Left ventricle myocardium superior (tissue), 1 donor: Measurements from ENCODE around the gene GRIK3. TPM values are rescaled to one million over a fixed set of nuclear protein-coding genes. Genes with fewer than 3 reads are reported as not detected.

Experiments used
- ATAC-seq: fragments of 200-7000 bp; cut with Tn5 transposase; one replicate; pipeline ENCODE4 v1.9.1; 2020; ENCODE audit warnings: mild to moderate bottlenecking, moderate library complexity
- DNase-seq: peaks from one replicate; pipeline ENCODE4 v3.0.0-alpha.2; 2020
- intact Hi-C: fragments of 100-400 bp; cut with micrococcal nuclease; formaldehyde crosslinking; loops from one replicate; pipeline ENCODE4 v1.11.0; 2022
- total RNA-seq: library from RNA; stranded (reverse); fragmentation: NEBNext Ultra II Directional; extraction: Animal tissue kit (Norgen Biotek cat#: 25700); gene quantifications from one replicate; pipeline ENCODE4 v1.2.1, GENCODE V29; 2021
- donor health status: DM: no; HTN: yes; CAD: no; lungs with severe emphysema.

GRIK3 gene
- total RNA-seq, 1 donor from 2014 or later, result 0.62 TPM

DNA sequence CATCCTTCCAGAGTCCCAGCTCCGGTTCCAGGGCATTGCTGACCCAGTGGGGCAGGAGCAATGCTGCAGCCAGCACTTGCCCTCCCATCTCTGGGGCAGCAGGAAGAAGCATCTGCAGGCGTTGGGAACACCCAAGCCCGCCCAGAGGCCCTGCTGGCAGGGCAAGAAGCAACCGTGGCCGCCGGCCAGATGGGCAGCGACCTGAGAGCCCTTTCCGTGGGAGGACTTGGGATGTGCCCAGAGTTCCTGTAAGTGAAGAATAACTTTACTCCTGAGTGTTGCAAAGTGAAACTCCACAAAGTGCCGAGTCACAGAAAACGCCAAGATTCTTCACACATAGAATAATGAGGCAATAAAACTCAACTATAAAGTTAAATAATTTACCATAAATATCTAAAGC, 46.0 kb downstream of the GRIK3 start:
- ATAC-seq (peak; percentile 41), DNase-seq (peak; percentile 56)
- intact Hi-C loops, result no loop called here

DNA sequence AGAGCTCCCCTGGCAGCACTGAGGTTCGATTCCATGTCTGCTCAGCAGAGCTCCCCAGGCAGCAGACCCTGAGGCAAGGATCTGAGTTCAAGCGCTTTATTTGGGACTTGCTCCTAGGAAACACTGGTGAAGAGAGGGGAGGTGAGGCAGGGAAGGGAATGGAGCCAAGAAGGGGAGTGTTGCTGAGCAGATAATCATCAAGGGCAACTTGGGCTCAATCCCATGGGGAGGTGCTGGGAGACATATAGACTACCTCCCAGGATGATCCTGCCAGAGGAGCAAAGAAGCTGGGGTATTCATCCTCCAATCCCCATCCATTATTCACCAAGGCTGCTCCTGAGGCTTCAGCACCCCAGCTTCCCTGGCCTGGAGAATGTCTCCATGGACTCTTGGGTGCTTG, 47.0 kb downstream of the GRIK3 start:
- intact Hi-C loops, result no loop called here
- DNase-seq (no peak), ATAC-seq (no peak)

DNA sequence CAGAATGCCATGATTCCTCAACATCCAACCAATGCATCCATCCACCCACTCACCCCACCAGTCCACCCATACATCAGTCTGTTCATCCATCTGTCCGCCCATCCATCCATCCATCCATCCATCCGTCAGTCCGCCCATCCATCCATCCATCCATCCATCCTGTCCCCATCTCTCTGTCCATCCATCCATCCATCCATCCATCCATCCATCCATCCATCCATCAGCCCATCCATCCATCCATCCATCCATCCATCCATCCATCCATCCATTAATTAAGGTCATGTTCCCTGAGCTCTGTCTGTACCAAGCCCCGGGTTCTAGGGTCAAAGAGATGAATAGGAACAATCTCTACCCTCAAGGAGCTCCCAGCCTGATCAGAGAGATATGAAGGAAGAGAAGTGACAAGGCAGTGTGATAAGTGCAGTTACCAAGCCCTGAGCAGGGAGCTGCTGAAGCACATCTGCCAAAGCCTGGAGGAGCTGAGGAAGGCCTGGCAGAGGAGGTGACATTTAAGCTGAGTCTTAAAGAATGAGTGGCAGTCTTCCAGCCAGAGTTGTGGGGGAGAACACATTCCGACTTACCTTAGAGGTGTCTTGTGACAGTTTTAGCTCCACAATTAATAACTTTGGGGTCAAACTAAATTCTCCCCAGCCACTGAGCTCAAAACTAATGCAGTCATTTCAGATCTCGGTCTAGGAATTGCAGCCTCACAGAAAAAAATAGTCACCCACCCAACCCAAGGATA, 47.9 kb downstream of the GRIK3 start:
- intact Hi-C loops, result no loop called here
- ATAC-seq (no peak), DNase-seq (no peak)

DNA sequence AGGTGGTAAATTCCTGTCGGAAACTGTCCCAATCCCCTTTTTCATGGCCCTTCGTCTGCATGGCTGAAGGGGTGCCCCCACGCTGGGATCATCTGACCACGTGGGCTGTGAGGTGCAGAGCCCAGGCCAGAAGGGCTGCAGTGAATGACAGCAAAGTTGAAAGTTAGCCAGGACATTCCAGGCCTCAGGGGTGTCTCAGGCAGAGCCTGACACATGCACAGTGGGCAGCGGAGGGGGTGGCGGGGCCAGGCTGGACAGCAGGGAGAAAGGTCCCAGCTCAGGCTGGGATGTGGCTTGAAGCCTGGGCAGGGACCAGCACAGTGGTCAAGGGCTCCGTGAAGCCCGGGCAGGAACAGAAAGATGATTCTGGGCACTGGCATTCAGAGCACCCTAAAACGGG, 49.6 kb downstream of the GRIK3 start:
- no peak for DNase-seq
- peak; percentile 70 for ATAC-seq
- intact Hi-C loops, result no loop called here

DNA sequence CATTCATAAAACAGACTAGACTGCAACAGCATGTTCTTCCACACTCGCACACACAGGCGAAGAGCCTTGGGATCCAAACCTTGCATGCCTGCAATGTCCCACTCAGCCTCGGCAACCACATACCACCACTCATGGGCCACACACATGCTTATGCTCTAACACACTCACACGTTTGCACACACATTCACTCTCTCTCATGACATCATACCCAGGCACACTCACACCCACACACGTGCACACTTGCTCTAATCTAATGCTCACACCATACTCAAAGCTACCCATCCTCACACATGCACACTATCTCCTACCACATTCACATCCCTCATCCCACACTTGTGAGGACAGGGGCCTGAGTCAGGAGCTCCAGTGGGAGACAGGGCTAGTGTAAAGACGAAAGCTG, 50.3 kb downstream of the GRIK3 start:
- ATAC-seq (no peak), DNase-seq (no peak)
- intact Hi-C loops, result no loop called here

DNA sequence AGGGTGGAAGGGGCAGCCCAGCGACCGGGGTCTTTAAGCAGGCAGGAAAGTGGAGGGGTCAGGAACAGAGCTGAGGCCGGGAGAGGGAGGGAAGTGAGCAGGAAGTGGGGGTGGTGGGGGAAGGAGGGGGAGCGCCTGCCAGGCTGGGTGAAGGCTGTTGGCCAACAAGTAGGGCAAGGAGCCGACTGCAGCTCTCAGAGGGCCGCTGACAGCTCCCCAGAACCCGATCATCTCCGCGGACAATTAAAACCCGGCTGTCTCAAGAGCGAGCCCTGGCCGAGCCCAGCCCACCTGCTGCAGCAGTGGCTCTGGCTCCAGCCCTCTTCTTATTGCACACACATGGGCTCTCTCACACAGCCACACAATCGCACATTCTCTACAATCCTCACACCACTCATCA, 51.6 kb downstream of the GRIK3 start:
- ATAC-seq, result no peak
- no peak for DNase-seq
- intact Hi-C loops, result no loop called here

DNA sequence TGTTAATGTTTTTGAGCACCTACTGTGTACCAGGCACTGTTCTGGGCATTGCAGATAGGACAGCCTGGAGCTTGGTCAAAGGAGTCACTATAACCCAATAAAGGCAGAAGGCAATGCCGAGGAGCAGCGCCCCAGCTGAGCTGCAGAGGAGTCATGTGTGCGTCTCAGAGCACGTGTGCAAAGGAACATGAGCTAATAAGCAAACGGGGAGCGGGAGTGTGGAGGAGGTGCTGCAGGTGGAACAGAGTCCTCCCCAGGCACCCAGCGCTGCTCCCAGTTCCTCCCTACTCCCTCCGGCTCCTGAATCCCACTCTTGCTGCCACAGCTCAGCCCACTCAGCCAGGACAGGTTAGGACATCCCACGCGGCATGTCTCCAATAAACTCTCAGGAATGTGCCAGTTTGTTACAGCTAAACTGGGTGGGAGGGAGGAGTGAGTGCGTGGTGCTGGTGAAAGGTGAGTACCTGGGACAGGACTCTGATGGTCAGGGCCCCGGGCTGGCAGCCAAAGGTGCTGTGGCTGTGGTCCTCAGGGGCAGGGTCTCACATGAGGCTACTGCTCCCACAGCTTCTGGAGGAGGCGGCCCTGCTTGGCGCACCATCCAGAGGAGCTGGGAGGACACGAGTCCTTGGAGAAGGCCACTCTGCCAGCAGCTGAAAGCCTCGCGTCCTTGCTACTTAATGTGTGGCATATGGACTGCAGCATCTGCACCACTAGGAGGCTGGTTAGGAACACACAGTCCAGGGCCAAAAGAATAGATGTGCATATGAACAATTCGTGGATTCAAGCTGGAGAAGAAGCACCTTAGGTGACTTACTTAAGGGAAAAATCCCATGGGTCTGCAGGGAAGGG, 52.3 kb downstream of the GRIK3 start:
- intact Hi-C loops, result no loop called here
- DNase-seq (no peak), ATAC-seq (no peak)

DNA sequence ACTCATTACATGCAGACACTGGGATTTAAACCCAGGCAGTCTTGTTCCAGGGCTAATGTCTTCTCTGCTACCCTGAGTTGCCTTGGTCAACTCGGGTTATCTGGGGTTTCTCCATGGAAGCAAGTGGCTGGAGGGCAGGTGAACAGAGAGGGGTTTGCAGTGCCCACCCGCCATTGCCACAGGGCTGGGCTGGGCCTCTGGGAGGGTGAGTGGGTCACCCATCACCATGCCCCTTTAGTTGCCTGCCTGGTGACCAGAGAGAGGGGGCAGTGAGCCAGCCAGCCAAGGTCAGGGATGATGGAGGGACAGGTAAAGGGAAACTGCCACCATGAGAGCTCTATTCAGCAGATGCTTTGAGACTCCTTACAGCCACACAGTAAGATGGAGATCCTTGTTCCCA, 53.2 kb downstream of the GRIK3 start:
- DNase-seq, result no peak
- ATAC-seq, result no peak
- intact Hi-C loops, result no loop called here

DNA sequence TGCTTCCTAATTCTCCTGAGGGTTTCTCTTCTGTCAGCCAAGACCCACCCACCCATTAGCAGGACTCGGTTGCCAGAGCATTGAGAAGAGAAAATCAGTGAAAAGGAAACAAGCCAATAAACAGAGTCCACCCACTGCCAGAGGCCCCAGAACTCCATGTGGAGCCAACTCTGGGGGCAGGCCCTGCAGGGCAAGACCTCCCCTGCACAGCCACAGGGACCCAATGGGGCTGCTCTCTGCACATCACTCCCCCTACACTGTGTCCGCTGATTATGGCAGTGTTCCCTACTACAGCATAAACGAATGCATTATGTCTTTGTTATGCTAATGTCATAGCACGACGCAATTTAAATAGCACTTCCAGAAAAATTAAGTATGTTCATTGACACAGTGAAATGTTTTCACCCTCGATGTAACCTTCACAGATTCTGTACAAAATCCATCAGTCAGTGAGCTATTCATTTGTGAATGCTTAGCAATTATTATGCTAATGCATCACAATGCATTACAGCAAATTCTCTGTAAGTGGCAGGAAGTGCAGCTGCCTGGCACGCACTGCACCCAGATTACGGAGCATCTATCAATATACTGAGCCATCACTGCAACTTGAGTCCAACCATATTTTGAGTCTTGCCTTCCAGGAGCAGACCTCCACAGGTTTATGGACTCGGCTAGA, 56.4 kb downstream of the GRIK3 start:
- no peak for ATAC-seq
- DNase-seq, result no peak
- intact Hi-C loops, result no loop called here

DNA sequence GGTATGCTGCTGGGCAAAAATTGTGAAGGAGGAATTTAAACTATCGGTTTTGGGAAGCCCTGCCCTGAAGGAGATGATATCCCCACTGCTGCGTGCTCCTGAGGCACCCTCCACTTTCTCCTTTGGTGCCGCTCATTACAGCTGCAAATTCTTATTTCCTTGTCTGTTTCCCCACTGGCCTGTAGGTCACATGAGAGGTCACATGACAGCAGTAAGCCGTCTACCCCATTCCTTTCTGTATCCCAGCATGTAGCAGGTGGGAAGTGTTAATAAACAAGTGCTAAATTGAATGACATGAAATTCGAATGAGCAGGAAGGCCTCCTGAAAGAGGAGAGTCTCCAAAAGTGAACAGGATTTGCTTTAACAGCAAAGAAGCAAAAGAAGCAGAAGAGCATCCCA, 58.7 kb downstream of the GRIK3 start:
- intact Hi-C loops, result no loop called here
- ATAC-seq, result no peak
- DNase-seq, result no peak

DNA sequence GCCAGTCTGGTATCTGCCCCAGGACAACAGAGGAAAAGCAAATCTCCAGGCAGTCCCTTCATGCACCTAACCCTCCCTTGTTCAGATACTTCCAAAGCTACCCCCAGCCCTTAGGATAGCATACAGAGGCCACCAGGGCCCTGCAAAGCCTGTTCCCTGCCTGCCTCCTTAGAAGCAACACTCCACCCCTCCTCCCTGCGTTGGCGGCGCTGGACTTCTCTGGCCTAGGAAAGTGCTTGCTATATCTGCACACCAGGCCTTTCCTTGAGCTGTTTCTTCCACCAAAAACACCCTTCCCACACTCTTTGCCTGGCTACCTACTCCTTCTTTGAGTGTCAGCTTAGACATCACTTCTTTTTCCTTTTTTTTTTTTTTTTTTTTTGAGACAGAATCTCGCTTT, 61.3 kb downstream of the GRIK3 start:
- intact Hi-C loops, result no loop called here
- DNase-seq (no peak), ATAC-seq (no peak)

DNA sequence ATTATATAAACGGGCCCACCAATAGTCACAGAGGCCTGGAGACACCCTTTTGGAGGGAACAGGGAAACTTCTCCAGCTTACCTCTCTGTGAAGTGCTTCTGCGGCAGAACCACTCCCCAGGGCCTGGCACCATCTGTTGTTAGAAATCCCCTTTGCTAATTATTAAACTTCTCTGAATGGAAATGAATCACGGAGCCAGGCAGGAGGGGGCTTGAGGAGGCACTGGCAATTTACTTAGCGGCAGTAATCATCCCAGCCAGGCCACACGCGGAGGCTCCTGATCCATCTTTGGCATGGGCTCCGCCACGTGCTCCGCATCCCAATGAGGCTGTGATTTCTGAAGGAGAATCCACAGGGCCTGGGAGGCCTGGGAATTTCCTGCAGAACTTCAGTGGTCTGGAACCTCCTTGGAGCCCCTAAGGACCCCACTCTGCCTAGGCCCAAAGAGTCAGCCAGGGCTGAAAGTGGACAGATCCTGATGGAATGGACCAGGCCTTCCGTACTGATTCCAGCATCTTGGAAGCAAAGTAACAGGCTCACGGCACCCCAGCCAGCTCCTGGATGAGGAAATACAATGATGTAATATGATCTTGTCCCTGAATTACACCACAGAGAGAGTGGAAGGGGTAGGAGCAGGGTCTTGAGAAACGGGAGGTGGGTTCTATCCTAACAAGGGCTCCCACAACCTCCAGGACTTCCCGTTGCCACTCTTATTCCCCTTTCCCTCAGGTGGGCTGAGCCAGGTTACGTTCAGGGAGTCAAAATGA, 62.3 kb downstream of the GRIK3 start:
- ATAC-seq (no peak), DNase-seq (no peak)
- intact Hi-C loops, result no loop called here

DNA sequence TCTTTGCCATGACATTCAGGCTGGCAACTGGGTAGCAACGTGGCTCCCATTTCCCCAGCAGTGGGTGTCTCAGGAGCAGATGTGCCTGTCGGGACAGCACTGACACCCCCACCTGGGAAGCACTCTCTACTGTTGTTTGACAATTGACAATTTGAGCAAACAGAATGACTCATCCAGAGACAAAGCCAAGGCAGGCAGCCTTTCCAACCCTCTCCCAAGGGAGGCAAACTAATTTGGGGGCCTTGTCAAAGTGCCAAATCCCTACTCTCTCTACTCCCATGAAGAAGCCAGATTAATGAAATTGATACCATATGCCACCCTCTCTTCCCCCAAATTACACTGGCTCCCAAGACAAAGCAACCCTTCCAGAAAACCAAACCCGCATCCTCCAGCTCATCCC, 65.6 kb downstream of the GRIK3 start:
- no peak for ATAC-seq
- DNase-seq, result no peak
- intact Hi-C loops, result no loop called here

DNA sequence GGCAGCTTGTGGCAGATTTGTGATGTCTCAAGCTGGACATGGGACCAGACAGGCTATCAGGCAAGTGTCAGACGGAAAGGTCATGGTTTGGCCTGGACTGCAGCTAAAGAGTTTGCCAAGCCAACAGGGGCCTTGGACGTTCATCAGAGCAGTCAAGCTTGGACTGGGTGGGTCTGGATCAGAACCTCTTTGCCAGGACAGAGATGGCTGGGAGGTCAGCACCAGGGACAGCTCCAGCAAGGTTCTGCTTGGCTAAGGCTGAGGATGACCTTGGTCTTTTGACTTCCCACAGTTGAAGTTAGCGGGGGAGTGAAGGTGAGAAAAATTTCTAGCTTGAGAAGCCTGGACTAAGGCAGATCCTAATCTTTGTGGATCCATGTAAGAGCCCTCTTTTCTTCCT, 68.1 kb downstream of the GRIK3 start:
- intact Hi-C loops, result no loop called here
- ATAC-seq, result no peak
- peak; percentile 40 for DNase-seq

DNA sequence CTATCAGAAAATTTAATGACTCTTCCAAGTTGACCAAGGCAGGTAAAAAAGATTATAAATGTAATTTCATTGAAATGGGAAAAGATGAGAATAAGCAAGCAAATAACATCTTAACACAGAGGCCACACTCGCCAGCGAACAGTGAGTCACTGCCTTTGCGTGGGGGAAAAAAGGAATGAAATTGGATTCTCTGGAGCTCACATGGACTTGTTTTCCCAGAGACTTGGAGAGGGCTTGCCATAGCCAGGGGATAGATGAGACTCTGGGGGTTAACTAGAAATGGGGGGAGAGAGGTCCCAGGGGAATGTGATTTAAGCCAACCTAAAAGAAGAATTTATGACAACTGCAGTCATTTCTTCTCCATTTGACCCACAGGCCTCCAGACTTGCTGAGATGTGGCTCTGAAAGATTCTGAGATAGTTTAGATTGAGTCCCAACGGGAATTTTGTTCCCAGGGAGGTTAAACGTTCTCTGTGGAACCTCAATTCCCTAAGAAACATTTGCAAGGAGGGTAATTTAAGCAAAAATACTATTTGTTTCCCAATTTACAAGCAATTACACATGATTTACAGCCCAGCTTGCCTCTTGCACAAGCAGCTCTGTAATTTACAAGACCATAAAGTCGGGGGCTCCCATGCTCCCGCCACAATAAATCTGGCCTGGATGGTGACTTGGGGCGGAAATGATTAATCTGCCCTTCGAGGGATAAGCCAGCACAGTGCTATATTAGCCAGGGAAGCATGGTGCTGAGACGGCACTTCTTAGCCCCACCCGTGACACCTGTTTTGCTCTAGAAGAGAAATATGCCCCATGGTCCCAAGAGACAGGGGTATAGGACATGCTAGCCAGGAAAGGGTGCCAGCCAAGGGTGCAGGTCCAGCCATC, 68.8 kb downstream of the GRIK3 start:
- intact Hi-C loops, result no loop called here
- no peak for ATAC-seq
- DNase-seq, result no peak

DNA sequence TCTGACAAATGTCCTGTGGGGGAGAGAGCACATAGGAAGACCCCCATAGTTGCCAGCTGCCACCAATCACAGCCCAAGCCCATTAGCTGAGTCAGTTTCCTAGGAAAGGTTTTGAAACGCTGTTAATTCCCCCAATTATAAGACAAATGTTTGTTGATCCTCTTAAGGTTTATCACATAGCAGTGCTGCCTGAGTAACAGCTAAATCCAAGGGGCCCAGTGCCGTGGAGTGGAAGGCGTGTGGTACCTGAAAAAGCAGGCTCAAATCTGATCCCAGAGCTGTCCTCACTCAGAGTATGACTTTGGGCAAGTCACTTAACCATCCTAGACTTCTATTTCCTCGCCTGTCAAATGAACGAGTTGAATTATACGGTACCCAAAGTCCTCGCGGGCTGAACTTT, 69.5 kb downstream of the GRIK3 start:
- no peak for ATAC-seq
- no peak for DNase-seq
- intact Hi-C loops, result no loop called here

DNA sequence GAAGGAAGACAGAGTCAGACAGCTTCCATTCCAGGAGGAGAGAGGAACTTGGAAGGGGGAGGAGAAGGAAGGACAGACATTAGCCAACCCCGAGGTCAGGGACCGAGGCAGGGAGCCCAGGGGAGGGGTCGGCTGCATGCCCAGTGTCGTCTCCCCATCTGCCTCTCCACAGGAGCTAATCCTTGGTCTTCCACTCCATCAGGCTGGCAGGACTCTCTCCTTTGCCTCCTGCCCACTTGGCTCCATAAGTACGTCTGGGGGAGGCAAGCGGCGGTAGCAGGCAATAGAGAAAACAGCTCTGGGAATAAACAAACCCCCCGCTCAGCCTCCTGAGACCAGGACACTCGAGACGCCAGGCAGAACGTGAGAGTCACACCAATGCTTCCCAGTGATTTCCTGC, 71.3 kb downstream of the GRIK3 start:
- intact Hi-C loops, result no loop called here
- no peak for ATAC-seq
- DNase-seq, result no peak

DNA sequence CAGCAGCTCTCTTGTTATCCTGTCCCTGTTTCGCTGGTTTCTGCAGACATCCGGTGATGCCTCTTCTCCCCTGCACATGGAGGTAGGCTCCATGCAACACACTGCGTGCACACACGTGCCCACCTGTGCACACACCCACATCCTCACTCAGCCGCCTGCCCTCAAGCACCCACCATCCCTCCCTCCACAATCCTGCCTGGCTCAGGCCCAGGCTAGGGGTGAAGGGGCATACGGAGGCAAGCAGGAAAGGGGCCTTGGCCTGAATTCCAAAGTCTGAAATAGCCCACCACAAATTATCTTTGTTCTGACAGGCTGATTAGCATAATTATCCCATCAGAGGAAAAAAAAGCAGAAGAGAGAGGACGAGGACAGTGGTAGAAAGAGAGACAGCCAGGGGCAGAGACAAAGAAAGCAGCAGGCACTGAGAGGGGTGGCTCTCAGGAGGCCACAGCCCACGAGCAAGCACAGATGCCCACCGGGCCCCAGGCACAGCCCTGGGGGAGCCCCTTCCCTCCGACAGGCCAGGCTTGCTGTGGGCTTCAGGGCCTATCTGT, 73.2 kb downstream of the GRIK3 start:
- ATAC-seq (no peak), DNase-seq (no peak)
- intact Hi-C loops, result no loop called here
